ENCODE measurements around the gene ADGRV1.

ADGRV1 gene

GRCh38 chr5:91178461-91178860, 619.9 kb downstream of the ADGRV1 start:
- DNase-seq: no peak

DNA sequence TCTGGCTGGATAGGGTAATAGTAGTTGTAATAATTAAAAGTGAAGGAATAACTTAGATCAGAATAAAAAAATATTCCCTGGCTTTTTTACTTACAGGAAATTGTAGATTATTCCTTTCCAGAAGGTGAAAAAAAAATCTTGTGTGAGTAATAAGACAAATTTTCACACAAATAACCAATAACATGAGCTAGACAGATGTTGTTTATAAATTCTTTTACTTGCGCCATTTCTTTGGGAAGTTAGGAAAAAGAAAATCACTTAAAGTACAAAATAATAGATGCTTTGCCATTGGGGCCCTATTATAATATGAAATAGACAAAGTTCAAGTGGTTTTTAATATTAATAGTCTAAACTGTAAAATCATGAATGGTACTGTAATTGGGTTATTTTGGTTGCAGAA, 620.4 kb downstream of the ADGRV1 start:
- no peak for DNase-seq

GRCh38 chr5:91180506-91180905, 621.9 kb downstream of the ADGRV1 start:
- no peak for DNase-seq

DNA sequence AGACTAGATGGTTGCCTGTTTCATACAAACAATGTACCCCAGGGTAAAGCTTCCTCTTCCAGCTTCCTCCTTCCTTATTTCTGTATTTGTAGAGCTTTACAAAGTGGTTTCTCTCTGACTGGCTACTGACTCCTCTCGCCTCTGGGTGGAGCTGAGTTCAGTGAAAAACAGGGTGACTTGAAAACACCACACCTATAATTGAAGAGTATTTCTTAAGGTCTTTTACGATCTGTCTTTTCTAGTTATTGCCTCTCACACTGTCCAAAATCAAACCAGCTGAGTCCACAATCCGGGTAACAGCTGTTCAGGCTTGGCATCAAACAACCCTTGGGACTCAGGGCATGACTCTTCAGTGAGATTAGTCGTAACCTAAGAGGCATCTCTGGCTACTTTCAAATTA, 624.2 kb downstream of the ADGRV1 start:
- no peak for DNase-seq

DNA sequence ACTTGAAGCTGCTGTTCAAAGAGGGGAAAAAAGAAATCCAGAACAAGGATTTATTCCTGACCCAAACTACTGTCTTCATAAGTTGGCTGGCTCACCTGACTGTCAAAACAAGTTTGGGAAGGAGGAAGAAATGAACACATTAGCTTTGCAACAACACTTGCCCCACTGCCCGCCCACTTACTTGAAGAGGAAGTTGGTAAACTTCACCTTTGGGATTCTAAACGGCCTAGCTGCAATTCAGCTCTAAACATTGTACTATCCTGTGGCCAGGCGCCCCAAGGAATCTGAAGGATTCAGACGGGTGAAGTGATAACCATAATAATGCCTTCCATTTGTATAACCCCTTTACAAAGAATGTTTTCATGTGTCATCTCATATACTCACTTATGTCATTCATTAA, 625.1 kb downstream of the ADGRV1 start:
- no peak for DNase-seq

GRCh38 chr5:91186101-91186500, 627.5 kb downstream of the ADGRV1 start:
- no peak for DNase-seq

DNA sequence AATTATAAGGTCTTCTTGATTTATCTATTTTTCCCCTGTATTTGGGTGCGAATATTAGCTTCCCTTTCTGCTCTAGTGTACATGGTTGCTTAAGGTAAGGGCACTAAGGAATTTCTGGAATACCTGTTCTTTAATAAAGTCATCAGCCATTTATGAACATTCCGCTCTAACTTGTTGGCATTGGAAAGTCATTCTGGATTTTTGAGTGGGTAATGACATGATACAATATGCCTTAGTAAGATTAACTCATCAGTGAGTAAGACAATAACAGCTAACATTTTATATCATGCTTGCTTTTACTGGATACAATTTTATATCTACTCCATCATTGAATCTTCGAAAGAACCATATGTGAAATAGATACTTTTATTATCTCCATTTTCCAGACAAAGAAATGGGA, 628.4 kb downstream of the ADGRV1 start:
- no peak for DNase-seq

GRCh38 chr5:91188755-91189154, 630.2 kb downstream of the ADGRV1 start:
- no peak for DNase-seq

DNA sequence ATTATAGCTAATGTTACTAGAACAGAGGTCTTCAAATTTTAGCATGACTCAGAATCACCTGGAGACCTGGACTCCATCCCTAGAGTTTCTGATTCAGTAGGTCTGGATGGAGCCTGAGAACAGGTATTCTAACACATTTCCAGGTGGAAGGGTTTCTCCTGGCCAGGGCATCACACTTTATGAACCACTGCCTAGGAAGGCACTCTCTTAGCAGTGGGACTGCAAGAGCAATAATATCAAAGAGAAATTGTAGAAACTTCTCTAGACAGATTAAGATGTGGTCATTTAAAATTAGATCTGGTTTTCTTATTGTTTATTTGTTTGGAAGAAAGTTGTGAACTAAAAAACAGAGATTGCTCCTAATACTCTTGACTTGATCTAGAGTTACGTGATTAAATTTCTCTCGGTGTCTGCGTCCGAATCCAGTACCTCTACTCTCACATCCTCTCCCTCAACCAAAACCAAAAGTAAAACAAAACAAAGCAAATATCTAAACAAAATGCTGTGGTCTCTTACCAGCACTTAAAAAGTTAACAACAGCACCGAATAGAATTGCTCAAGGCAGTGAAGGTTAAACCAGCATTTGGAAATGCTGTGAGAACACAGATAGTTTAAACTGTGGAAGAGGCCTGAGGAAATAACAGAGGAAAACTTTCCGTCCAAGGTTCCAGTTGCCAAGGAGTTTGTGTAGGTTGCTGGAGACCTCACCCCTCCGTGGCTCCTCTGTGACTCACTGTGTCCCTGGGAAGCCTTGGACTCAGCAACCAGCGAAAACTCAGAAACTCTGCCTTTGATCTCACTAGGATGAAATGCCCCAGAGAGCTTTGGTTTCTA, 631.1 kb downstream of the ADGRV1 start:
- DNase-seq: peak; percentile 82

GRCh38 chr5:91190314-91190690, 631.7 kb downstream of the ADGRV1 start:
- no peak for DNase-seq

DNA sequence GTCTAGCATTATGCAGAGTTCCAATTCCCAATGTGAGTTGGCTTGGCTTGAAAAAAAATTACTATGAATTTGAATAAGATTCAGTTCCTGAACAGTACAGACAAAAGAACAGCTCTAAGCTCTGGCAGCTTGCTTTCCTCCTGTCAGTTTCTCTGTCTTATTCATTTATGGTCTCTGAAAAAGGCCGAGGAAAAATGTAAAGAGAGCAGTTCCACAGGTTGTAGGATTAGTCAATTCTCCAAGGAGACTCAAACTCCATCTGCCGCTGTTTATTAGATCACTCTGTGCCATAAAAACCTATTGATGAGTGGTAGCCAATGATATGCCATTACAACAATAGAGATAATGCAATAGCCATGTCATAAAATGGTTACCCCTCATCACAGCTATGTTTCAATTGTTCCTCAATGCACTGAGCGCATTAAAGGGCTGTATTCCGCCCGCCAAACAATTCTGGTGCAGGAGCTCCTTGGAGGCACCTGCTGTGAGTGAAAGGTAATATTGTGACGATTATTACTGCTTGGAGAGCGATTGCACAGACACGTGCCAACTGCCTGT, 636.3 kb downstream of the ADGRV1 start:
- DNase-seq: no peak

DNA sequence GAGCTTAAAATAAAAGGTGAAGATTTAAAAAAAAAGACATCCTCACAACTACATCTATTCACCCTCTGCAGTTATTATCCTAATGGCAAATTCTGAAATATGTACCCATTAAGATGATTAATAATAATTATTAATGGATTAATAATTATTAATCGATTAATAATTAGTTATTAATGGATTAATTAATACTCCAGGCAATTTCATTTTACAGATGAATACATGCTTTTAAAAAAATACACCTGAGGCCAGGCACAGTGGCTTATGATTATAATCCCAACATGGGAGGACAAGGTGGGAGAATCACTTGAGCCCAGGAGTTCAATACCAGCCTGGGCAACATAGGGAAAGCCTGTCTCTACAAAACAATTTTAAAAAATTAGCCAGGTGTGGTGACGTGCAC, 642.1 kb downstream of the ADGRV1 start:
- no peak for DNase-seq

- no peak for DNase-seq
Observed at GRCh38 chr5:91206103-91206502, 647.5 kb downstream of the ADGRV1 start.

DNA sequence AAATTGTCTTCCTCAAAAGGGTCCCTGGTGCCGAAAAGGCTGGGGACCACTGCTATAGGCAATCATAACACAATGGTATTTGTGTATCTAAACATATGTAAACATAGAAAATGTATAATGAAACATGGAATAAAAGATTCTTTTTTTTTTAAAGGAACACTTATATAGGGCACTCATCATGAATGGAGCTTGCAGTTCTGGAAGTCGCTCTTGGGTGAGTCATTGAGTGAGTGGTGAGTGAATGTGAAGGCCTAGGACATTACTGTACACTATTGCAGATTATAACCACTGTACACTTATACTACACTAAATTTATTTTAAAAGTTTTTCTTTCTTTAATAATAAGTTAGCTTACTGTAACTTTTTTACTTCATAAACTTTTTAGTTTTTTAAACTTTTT, 648.1 kb downstream of the ADGRV1 start:
- DNase-seq: no peak

- DNase-seq: no peak
Observed at GRCh38 chr5:91207248-91207647, 648.7 kb downstream of the ADGRV1 start.

GRCh38 chr5:91211997-91212713, 653.6 kb downstream of the ADGRV1 start:
- no peak for DNase-seq

- peak; percentile 79 for DNase-seq
Observed at GRCh38 chr5:91212714-91213092, 654.1 kb downstream of the ADGRV1 start.
